C4-2B (cell line): ENCODE results near the gene COQ10B.

Source experiments
- H3K27ac ChIP-seq: fragments of 450-650 bp; 2 replicates; pipeline ENCODE4 v1.5.1; 2017
- ZFX ChIP-seq: fragments of 450-650 bp; IDR thresholded peaks from 2 replicates; pipeline ENCODE4 v1.6.1; 2017
- TF ChIP-seq, protein P1 (sequence below): fragments of 450-650 bp; conservative IDR thresholded peaks from 2 replicates; pipeline ENCODE4 v1.5.1; 2017; ENCODE audit warnings: mild to moderate bottlenecking

COQ10B gene

DNA sequence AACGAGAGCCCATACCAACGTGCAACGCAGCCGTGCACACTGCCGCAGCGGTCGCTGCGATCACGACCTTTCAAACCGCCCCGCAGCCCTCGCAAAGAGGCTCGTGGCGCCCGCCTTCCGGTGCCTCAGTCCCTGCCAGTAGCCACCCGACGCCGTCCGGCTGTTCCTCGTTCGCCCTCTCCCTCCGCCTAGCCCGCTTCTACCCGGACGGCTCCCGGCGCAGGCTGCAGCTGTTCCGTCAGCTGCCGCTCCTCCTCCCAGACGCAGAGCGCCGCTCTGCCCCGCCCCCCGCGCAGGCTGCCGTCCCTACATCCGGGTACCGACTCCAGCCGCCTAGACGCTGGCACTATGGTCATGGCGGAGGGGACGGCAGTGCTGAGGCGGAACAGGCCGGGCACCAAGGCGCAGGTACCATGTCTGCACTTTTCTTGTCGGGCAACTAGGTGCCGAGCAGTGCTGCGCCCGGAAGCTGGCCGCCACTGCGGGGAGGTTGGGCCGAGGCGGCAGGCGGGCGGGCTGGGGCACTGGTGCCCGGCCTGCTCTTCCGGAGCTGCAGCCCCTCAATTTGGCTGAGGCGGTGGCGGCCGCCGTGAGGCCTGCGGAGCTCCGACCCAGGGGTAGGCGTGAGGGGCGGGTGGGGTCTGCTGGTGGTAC, 62.5 kb downstream of the COQ10B start, which contains the start of gene MOB4:
MOB4 (plus strand) TSS at position 328 of the 654 bp plus-strand sequence; CDS start at position 349, 21 bp downstream.
- TF ChIP-seq ZFX, result peak; percentile 96
- TF ChIP-seq, protein P1, sequence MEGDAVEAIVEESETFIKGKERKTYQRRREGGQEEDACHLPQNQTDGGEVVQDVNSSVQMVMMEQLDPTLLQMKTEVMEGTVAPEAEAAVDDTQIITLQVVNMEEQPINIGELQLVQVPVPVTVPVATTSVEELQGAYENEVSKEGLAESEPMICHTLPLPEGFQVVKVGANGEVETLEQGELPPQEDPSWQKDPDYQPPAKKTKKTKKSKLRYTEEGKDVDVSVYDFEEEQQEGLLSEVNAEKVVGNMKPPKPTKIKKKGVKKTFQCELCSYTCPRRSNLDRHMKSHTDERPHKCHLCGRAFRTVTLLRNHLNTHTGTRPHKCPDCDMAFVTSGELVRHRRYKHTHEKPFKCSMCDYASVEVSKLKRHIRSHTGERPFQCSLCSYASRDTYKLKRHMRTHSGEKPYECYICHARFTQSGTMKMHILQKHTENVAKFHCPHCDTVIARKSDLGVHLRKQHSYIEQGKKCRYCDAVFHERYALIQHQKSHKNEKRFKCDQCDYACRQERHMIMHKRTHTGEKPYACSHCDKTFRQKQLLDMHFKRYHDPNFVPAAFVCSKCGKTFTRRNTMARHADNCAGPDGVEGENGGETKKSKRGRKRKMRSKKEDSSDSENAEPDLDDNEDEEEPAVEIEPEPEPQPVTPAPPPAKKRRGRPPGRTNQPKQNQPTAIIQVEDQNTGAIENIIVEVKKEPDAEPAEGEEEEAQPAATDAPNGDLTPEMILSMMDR, result no peak

DNA sequence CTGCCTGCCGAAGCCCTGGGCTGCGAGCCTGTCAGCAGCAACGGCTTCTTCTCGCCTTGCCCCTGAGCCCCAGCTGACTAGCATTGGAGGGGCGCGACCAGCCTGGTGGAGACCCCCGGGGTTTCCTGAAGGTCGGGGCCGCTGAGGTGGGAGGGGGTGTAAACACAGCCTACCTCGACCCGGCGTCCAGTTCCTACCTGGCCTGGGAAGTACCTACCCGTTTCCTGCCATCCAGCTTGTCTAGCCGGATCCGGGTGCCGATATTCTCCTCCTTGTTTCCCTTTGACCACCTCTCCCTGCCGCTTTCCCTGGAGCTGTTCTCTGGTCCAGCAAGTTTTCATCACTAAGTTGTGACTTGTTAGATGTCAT, 63.0 kb downstream of the COQ10B start:
- H3K27ac ChIP-seq, result peak overlapping the region; percentile 100

More for the DNA sequence above, 62.5 kb downstream of the COQ10B start, which contains the start of gene MOB4:
- peak within 1 kb of the TSS; percentile 100 for H3K27ac ChIP-seq

DNA sequence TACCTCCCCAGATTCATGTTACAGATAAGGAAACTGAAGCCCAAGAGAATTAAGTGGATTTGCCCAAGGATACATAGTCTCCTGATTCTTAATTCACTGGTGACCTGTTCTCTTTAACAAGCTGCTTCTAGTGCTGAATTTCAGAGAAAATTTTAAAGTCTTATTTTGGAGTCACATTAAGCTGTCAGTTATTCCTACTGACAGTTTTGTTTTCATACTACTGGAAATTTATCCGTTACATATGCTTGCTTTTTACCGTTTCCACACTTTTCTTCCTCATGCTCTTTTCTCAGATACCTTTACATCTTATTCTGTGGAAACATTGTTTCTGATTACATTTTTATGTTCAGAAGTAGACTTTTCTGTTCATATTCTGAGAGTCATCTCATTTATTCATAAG, 63.8 kb downstream of the COQ10B start:
- TF ChIP-seq, protein P1, result no peak
- no peak for TF ChIP-seq ZFX
- no peak overlapping the region for H3K27ac ChIP-seq

More for the DNA sequence above, 63.0 kb downstream of the COQ10B start:
- TF ChIP-seq, protein P1, result no peak
- peak; percentile 76 for TF ChIP-seq ZFX
